CD4-positive, alpha-beta T cell treated with Interleukin-6 for 4 hours (primary cell): Measurements from ENCODE around the gene UBR4.

ENCODE experiments used
- DNase-seq: peaks from one replicate; pipeline ENCODE4 v3.0.0-alpha.2; 2020; ENCODE audit warnings: mixed read lengths

The UBR4 gene

DNA sequence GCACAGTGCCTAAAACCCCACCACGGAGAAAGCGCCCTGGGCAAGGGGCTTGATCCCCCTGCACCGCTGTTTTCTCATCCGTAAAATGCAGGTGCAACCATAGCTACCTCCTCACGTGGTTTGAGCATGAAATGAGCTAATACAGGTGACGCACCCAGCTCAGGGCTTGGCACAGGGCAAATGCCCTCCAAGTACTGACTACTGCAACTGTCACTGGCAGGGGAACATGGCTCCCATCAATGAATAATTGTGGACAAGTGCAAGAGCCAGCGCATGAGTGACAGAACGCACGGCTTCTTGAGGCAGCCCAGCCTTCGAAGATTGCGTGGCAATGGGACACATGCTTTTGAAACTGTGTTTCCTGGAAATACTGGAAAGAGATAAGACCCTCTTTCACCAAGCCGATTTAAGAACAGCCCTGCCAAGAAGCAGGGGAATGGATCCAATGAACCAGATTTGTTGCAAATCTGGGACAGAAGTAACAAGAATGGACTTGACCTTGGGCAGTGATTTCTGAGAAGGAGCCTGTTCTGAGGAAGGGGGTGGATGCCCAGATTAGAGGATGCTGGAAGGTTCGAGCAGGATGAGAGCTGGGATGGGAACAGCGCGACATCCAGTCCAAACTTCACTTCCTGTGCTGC lies 160.8 kb downstream of the UBR4 start:
- DNase-seq: no peak

DNA sequence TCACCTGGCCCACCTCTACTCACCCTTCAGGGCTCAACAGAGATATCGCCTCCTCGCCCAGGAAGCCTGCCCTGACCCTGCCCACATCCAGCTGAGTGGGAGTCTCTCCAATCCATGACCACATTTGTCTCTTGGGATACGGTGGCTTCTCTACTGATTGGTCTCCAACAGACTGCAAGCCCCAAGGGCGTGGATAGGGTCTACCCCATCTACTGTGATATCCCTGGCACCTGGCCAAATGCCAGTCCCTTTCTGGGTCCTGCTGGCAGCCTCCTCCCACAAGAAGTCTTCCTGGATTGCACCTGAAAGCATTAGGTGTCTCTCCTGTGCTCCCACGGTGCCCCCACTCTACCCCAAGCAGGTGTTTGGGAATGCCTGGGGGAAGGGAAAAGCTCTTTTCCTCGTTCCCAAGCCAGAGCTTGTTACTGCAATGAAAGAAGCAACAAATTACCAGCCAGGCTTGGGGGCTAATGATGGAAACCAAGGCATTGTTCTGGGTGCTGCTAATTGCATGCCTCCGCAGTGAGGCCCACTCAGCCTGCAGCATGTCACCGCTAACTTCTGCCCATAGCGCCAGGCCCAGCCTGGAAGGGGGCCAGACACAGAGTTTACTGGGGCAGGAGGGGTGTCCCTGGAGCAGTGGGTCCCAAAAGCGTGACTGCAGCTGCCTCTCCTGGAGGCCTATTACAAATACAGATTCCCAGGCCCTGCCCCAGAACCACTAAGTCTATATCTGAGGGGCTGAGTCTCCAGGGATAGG lies 162.9 kb downstream of the UBR4 start:
- DNase-seq: no peak

DNA sequence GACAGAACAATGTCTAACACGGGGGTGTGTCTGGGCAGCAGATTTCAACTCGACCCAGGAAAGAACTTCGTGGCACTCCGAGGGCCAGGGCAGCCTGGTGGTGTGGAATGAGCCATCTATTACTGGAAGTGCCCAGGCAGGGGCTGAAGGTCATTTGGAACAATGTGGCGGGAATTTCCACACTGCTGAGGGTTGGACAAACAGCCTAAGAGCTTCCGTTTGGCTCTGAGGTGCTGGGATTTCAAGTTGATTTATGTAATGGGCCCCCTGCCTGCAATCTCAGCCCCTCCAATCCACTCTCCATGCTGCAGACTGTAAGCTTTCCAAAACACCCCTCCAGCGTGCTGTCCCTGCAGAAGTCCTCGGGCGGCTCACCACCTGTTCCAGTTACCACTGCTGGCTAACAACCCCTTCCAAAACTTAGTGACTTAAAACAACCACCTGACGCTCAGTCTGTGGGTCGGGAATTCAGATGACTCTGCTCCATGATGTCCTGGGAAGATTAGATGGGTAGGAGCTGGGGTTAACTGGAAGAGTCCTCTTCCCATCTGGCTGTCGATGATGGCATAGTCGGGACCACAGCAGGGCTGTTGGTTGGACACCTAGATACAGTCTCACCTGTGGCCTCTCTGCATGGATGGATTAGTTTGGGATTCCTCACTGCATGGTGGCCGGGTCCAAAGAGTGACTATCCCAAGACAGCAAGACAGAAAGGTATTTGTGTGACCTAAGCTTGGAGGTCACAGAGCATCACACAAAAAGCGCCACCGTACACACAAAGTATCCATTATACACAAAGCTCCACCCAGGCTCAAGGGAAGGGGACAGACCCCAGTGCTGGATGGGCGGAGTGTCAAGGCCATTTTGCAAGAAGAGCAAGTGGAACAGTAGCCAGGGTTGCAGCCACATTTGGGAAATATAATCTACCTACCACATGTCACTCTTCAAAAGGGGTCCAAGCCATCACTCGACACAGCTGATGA lies 163.9 kb downstream of the UBR4 start:
- DNase-seq: no peak

DNA sequence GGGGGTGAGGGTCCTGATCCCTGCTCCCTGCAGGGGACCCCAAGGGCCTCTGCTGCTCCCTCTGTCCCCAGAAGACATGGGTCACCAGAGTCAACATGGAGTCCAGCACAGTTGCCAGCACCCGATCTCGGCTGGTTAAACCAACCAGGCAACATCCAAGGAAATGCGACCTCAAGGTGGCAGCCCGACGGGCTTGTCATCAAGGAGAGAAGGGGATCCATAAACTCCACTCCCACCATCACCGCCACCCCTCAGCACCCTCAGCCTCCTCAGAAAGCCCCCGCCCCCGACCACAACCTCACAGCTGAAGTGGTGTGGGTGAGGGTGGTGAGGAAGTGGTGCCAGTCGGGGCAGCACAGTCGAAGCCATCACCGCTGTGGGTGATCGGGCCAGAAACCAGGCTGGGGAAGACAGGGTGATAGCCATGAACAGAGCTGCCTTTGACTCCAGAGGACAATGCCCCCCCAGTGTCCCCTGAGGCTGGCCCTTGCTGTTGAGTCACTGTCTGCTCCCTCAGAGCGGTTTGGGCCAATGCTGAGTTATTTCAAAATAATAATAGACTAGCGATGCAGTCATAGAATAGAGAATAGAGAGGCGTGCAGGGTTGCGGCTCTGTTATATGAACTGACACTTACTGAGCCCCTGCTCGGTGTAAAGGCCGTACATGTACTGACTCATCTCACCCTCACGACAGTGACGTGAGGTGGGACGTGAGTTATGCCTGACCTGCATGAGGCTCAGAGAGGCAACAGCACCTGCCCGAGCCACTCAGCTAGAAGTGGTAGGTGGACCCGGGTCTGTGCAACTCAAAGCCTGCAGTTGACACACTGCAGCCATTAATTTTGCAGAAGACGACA lies 164.9 kb downstream of the UBR4 start:
- no peak for DNase-seq

DNA sequence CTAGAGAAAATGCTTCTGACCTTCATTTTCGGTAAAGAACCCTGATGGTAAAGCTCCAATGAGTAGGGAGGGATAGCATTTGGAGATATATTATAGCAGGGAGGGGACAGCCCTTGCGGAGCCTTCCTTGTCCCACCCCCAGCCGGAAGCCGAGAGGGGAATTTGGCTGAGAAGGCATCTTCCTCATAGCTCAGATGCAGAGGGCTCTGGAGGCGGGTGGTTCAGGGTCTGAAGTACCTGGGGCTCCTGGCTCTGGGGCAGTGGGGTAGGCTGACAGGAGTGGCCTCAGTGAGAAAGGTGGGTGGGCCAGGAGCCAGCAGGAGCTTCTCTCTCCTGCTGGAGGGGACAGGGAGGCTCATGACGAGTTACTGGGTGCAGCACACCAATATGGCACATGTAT lies 165.6 kb downstream of the UBR4 start:
- no peak for DNase-seq

DNA sequence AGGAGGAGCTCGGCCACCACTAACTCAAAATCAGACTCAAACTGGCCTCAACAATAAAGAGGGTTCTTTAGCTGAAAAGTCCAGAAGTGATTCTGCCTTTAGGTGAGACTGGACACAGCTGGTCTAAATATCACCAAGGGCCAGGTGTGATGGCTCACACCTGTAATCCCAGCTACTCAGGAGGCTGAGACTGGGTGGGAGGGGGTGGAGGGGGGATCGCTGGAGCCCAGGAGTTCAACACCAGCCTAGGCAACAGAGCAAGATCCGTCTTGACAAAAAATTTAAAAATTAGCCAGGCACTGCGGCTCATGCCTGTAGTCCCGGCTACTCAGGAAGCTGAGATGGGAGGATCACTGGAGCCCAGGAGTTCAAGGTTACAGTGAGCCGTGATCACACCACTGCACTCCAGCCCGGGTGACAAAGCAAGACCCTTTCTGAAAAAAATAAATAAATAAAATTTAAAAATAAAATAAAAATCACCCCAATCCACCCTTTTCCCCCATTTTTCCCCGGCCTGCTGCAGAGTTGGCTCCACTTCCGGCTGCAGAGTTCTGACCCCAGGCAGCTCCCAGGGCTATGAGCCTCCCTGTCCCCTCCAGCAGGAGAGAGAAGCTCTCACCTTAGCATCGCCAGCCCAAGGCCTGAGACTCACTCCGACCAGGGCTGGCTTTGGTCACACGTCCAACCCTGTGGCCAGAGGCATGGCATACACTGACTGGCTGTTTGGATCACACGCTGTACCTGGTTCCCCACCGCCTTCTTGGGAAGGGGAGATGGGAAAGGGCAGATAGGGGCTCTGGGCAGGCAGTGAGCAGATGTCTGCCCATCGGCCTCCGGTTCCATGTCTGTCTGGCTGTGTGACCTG lies 166.3 kb downstream of the UBR4 start:
- no peak for DNase-seq

DNA sequence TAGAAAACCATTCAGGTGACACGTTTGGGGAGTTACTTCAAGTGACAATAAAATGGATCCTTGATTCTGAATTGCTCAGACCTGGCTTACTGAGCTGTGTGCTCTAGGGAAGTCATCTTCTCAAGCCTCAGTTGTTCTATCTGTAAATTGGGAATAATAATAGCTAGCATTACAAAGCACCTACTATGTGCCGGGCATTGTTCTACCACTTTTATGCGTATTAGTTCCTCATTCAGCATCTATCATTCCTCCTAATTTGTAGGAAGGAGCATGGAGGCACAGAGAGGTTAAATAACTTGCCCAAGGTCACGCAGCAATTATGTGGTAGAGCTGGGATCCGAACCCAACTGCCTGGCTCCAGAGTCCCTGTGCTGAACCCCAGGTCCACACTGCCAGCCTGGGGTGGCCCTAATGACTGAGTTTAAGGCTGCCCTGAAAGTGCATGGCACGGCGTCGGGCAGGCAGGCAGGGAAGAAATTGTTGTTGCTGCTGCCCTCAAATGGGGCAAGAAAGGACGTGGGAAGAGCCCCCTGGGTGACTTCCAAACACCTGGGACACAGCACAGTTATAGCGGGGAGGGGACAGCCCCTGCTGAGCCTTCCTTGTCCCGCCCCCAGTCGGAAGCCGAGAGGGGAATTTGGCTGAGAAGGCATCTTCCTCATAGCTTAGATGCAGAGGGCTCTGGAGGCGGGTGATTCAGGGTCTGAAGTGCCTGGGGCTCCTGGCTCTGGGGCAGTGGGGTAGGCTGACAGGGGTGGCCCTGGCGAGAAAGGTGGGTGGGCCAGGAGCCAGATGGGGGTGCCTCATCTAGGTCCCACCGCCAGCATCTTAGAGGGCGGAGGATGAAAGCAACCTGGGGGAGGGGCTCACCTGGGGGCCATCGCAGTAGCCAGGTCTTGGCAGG lies 167.1 kb downstream of the UBR4 start:
- DNase-seq: no peak

DNA sequence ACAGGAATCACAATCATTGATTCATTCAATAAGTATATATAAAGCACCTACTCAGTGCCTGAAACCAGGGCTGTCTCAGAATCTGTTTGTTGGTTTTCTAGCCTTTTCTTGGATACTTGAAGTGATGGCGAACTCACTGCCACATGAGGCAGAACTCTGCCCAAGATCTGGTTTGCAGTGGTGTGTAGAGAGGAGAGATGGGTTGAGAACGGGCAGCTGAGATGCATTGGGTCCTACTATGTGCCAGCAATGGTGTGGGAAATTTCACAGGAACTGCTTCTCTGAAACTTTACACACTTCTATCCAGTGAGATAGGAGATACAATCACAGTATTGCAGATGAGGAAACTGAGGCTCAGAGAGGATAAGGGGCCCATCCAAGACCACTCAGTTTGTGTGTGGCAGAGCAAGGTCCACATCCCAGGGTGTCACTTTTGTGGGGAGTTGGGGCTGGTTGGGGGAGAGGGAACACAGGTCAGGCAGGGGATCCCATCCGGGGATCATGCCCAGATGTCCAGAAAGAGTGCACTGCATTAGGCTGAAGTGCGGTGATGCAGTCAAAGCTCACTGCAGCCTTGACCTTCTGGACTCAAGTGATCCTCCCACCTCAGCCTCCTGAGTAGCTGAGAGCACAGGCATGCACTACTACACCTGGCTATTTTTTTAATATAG lies 169.9 kb downstream of the UBR4 start:
- no peak for DNase-seq

DNA sequence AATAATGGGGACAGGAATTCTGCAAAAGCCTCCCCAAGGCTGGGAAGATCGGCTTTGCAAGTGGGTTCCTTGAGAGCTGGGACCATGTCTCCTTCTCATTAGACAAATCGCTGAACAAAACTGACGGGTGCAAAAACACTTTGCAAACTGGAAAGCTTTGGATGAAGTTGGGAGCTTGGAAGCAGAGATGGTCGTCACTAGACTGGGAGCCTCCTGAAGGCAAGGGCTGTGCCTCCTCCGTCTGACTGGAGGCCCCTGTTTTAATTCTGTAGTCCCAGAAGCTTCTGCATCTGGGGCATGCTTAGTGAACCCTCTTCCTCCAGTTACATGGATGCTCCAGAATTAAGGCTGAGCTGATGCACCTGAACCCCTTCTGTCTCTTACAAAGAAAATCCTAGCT lies 171.3 kb downstream of the UBR4 start:
- no peak for DNase-seq

DNA sequence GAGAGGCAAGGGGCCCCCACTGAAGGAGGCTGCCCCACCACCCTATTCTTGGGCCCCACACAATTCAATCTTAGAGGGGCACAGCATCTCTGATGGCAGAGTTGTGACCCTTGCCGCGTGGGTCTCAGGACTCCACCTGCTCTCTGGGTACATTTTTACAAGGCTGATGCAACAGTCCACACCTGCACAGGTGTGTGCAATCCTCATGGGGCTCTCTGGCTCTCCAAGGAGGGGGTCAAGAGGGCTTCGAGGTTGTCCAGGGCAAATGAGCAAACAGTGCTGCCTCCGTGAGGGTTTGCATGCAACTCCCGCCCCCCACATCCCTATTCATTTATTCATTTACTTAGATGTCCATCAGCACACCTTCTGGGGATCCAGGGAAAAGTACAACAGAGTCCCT lies 172.0 kb downstream of the UBR4 start:
- no peak for DNase-seq

DNA sequence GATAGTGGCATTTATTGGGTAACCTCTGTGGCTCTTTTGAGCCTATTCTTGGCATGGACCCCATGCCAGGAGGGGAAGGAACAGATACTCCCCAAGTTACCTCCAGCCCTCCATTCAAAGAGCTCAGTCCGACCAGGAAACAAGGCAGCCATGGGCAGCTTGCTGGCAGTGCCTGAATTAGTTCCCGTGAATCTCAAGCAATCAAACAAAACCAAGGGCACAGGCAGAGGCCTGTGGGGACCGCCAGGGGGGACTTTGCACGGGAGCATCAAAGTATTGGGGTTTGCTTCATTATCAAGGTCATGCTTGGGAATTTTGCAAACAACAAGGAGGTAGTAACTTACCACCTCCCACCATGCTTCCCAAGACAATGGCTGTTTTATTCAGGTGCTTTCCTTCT lies 172.4 kb downstream of the UBR4 start:
- DNase-seq: no peak

DNA sequence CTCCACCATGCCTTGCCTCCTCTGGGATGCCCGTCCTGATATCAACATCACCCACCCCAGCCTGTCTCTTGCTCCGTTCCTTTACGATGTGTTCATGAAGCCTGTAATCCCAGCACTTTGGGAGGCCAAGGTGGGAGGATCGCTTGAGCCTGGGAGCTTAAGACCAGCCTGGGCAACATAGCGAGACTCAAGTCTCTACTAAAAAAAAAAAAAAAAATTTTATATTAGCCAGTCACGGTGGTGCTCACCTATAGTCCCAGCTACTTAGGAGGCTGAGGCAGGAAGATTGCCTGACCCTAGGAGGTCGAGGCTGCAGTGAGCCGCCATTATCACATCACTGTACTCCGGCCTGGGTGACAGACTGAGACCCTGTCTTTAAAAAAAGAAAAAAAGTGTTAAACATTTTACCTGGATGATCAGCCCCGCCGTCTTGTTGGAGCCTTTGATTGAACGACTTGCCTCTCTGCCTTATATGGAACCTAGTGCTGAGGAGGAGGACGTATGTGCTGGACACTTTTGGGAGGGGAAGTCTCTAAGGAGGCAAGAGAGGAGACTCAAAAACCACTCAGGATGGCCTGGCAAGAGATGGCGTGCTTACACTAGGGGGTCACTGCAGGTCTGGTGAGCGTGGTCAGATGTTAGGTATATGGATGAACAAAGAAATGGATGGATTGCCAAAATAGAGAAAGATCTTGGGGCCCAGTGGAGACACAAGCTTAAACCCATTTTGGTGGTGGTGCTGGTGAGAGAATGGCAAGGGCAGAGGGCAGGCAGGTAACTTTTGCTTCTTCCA lies 173.1 kb downstream of the UBR4 start:
- DNase-seq: no peak

DNA sequence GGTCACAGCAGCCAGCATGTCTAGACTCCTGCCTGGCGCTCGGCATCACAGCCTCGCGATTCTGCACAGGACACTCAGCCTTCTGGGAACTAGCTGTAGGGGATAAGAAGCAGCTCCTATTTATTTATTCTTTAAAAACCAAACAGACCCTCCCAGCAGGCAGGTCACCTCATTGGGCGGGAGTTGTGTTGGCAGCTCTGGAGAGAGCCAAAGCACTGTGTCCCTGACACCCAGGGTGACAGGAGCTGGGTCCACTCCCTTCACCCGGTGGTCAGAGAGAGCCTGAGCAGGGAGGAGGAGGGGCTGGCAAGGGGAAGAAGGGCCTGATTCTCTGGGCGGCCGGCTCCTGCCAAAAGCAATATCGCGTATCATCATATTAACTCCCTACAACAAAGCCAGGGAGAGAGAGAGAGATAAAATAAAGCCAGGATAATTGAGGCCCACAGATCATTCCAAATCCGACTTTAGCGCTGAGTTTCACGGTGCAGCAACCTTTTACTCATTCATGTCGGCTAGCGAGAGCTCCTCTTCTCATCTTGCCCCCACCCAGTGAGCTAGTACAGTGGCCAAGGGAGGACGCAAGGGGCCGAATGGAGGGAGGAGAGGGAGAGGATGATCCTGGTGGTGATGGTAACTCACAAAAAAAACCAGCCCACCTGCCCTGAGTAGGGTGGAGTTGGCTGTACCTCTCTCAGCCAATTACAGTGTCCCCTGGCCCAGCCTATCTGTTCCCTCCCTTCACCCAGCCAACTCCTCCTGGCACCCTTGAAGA lies 173.8 kb downstream of the UBR4 start:
- DNase-seq: no peak

DNA sequence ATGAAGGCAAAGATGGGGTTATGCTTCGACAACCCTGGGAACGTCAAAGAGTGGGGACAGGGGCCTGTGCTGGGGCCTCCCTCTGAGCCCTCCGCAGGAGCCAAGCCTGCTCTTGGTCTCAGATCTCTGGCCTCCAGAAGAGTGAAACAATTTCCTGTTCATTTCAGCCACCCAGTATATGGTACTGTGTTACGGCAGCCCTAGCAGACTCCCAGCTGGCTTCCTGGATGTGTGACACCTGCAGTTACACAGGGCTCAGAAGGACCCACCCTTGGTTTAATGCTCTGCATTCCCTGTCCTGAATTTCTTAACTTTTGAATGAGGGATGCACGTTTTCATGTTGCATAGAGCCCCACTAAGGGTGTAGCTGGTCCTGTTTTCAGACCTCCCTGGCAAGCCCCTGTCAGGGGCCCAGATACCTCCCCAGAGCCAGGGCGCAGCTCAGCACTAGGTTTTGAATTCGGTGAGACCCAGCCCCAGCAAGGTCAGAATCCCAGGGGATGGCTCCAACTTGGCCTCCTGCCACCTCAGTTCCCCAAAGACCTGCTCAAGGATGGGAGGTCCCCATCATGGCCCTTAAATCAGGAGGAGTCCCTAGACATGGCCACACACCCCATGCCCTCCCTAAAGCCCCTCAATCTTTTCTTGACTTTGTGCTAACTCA lies 174.6 kb downstream of the UBR4 start:
- no peak for DNase-seq

DNA sequence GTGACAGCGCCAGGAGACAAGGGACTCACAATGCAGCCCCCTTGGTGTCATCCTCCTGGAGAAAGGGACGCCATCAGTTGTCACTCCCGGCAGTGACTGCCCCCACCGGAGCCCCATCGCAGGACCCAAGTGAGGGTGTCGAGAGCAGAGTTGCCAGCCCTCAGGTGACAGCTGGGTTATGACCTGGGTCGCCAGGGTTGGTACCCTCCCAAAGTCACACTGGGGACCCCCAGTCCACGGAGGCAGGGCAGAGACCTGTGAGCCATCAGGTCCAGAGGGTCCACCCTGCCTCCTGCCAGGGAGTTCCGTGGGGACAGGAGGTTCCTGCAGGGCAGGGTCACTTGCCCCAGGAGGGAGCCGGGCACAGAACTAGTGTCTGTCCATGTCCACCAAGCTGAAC lies 175.3 kb downstream of the UBR4 start:
- no peak for DNase-seq

DNA sequence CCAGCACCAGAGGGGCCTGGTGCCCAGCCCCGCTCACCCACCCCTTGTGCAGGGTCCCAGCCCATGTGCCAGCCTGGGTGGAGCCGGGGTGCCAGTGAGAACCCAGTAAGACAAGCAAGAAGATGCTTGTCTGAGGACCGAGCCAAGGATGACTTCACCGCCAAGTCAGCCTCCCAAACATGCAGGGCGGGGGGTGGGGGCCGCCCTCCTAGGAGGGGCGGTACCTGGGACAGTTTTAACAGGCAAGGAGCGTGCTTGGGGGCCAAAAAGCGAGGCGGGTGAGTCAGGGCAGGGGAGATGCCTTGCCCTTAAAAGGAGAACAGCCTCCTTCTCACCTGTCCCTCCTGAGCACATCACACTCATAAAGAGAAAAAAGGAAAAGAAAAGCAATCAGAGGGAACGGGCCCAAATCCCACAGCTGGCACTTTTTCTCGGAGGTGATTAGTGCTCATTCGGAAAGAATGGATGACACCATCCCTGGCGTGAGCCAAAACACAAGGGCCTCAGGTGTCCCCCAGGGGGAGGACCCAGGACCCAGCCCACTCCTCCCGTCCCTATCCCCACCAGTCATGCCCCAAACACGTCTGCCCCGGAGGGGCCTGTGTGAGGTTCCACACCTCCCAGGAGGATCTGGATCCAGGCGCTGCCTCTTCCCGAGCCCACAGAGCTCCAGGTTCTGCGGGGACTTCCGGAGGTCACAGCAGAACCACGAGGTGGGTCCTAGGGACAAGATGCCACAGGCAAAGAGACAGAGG lies 176.0 kb downstream of the UBR4 start:
- no peak for DNase-seq

DNA sequence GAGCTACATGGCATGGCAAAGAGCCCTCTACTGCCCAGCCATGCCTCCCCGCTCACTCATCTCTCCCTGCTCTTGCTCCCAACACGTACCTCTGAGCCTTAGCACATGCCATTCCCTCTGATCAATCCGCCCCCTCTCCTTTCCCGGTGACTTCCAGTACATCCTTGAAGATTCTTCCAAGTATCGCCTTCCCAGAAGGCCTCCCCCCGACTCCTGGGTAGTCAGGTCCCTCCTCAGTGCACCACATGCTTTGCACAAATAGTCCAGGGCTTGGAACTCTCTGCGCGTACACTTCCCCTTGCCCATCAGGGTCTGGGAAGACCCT lies 176.6 kb downstream of the UBR4 start:
- no peak for DNase-seq
